GM12878 (cell line): Measurements from ENCODE around the gene KCNIP2.

Experiments used
- ESRRA ChIP-seq: IDR thresholded peaks from 2 replicates; pipeline ENCODE4 v1.6.1; 2012; ENCODE audit warnings: mild to moderate bottlenecking, low read length, improper control_type of control experiment
- POLR2AphosphoS2 ChIP-seq: IDR thresholded peaks from 2 replicates; pipeline ENCODE4 v1.6.1; 2011; ENCODE audit warnings: low read depth, mild to moderate bottlenecking, low read length, improper control_type of control experiment, moderate library complexity
- ZNF384 ChIP-seq: IDR thresholded peaks from 2 replicates; pipeline ENCODE4 v1.6.1; 2012; ENCODE audit warnings: low read depth, mild to moderate bottlenecking, low read length, improper control_type of control experiment, borderline replicate concordance

- no peak for TF ChIP-seq ESRRA
- TF ChIP-seq ZNF384: no peak
- TF ChIP-seq POLR2AphosphoS2: no peak
These were observed 13.0 kb upstream of the KCNIP2 start for GRCh38 chr10:101856626-101857025.
